GM13977 (cell line): ENCODE results near the gene MGMT.

ENCODE experiments used
- DNase-seq: peaks from one replicate; pipeline ENCODE4 v3.0.0; 2012; ENCODE audit warnings: low spot score
- in situ Hi-C: fragments of 300-500 bp; cut with MboI; formaldehyde crosslinking; loops from one replicate; pipeline ENCODE4 v1.12.0; 2022; ENCODE audit warnings: low sequenced_read_pairs, low pct_unique_long_range_greater_than_20kb, mixed read lengths, inconsistent platforms; ENCODE audit not compliant: unreplicated experiment
- TF ChIP-seq, protein P1 (sequence below): IDR thresholded peaks from 2 replicates; pipeline ENCODE4 v1.5.1; 2012; ENCODE audit warnings: mild to moderate bottlenecking, control low read depth; ENCODE audit not compliant: insufficient read depth; ENCODE audit errors: extremely low read depth, missing control alignments

Gene MGMT

DNA sequence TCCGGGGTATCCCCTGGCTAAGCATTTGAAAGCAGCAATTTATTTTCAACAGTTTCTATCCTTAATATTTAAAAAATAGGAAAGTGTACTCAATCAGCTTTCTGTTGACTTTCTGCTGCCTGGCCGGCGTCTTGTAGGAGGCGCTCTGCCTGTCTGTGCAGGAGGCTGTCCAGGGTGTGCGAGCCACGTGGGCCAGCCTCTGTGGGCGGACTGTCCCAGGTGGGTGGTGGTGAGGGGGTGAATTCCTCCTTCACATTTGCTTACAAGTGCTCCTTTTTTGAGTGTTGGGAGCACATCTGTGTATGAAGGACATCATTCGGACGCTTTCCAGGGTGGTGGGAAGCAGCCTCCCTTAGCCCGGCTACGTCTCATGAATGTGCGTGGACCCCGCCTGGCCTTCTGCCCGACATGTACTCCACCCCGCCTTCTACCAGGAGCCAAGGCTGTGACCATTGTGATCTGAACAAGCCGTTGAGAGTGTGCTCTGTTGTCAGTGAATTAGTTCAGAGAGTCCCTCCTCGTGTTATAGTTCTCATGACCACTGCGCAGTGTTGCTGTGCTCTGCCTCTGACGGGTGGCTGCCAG lies 114.9 kb downstream of the MGMT start:
- in situ Hi-C loops, result no loop called here
- no peak for DNase-seq
- TF ChIP-seq, protein P1, sequence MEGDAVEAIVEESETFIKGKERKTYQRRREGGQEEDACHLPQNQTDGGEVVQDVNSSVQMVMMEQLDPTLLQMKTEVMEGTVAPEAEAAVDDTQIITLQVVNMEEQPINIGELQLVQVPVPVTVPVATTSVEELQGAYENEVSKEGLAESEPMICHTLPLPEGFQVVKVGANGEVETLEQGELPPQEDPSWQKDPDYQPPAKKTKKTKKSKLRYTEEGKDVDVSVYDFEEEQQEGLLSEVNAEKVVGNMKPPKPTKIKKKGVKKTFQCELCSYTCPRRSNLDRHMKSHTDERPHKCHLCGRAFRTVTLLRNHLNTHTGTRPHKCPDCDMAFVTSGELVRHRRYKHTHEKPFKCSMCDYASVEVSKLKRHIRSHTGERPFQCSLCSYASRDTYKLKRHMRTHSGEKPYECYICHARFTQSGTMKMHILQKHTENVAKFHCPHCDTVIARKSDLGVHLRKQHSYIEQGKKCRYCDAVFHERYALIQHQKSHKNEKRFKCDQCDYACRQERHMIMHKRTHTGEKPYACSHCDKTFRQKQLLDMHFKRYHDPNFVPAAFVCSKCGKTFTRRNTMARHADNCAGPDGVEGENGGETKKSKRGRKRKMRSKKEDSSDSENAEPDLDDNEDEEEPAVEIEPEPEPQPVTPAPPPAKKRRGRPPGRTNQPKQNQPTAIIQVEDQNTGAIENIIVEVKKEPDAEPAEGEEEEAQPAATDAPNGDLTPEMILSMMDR, result no peak

DNA sequence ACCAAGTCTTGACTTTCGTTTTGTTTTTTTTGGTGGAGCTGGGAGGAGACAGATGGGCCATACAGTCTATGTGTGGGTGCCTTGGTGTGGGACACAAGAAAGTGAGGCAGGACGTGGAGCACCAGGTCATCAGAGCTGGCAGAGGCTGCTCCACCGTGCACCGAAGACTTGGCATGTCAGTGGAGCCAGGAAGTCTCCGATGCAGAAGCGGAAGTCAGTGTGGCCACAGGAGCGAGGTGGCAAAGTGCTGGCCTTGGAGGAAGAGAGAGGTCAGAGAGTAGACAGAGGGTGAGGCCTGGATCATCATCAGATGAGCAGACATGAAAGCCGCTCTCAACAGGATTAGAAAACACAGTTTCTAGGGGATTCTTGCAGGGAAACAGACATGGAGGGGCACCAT lies 116.8 kb downstream of the MGMT start:
- TF ChIP-seq, protein P1, result no peak
- in situ Hi-C loops, result no loop called here
- no peak for DNase-seq

DNA sequence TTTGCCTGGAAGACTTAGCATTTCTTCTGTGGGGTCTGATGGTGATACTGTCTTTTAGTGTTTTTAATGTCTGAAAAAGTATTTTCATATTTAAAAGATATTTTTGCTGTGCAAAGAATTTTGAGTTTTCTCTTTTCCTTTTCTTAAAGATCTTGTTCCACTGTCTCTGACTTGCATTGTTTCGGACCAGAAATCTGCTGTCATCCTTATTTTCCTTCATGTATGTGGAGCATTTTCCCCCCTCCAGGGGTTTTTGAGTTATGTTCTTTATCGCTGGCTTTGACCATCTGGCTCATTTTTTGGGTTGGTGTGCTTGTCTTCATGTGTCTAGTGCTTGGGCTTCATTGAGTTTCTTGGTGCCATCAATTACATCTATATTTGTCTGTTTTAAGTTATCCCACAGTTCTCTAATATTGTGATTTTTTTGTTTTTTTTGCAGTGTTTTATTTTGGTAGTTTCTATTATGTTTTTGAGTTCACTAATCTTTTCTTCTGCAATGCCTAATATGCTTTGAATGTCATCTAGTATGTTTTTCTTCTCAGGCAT lies 119.9 kb downstream of the MGMT start:
- TF ChIP-seq, protein P1, result no peak
- no peak for DNase-seq
- in situ Hi-C loops, result no loop called here

DNA sequence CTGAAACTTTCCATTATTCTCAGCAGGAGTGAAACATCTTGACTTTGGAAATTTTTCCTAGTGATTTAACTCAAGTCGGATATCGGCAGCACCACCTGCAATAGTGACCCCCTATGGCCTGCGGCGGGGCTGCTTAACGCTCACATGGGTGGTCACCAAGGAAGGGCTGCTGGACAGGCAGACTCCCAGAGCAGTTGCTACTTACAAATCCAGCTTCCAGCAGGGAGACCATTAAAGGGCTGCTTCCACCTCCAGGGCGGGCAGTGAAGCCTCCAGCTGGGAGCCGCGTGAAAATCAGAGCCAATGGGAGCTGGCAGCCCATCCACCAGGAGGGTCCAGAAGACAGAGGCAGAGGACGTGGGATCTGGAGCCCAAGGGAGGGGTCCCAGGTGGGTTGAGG lies 122.5 kb downstream of the MGMT start:
- TF ChIP-seq, protein P1, result no peak
- in situ Hi-C loops, result no loop called here

DNA sequence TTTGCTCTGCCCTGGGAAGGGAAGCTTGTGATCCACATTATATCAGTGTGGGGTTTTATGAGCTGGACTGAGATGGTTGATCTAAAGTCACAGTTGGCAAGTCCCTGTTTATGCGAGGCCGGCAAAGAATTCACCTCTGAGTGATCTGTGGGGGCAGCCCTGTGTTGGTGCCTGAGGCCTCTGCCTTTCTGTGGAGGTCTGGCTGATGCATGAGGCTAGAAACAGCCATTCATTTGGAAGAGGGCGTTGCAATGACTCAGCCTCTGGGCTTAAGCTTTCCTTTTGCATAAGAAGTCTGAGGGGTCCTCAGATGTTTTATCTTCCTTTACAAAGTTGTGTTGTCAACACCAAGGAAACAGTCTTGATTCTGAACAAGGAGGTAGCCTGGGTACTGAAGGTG lies 126.9 kb downstream of the MGMT start:
- no peak for DNase-seq
- TF ChIP-seq, protein P1, result no peak
- in situ Hi-C loops, result no loop called here

More for the DNA sequence above, 122.5 kb downstream of the MGMT start:
- no peak for DNase-seq

DNA sequence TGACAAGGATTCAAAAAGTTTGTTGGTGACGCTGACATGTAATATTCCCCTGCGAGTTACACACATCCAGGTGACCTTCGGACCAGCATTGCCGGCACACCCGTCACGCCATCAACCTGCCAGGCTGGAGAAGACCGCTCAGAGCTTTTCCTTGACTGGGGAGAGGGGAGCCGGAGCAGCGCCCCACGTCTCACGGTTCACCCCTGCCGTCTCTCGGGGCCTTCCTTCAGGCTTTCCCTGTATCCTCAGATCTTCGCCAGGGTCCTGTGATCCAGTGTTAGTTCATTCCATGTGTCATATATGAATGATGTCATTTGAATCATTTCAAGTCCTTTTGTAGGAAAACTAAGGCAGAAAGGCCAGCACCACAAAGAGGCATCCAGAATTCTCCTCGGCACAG lies 127.8 kb downstream of the MGMT start:
- TF ChIP-seq, protein P1, result no peak
- no peak for DNase-seq
- in situ Hi-C loops, result no loop called here

DNA sequence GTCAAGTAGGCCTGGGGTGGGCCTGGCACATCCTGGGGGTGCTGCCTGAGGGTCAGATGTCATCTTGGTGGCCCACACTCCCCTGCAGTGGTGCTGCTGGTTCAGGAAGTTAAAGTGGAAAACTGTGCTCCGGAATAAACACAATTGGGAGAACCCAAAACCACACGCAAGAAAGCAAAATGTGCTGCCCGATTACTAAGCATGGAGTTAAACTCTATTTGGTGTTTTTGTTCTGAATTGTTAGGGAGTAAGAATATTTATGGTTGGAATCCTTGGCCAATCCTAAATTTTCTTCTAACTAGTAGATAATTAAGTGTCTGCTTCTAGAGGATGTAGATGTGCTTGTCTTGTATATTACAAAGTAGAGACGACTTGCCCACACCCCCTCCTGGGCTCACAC lies 131.4 kb downstream of the MGMT start:
- TF ChIP-seq, protein P1, result no peak
- no peak for DNase-seq
- in situ Hi-C loops, result no loop called here
